ENCODE data around the gene IFNL2. TPM values are rescaled to one million over a fixed set of nuclear protein-coding genes. Genes with fewer than 3 reads are reported as not detected.

The IFNL2 gene
- total and polyA plus RNA-seq, 2 donors (not counting 1 experiment from before 2014, with no cell fraction given): not detected

DNA sequence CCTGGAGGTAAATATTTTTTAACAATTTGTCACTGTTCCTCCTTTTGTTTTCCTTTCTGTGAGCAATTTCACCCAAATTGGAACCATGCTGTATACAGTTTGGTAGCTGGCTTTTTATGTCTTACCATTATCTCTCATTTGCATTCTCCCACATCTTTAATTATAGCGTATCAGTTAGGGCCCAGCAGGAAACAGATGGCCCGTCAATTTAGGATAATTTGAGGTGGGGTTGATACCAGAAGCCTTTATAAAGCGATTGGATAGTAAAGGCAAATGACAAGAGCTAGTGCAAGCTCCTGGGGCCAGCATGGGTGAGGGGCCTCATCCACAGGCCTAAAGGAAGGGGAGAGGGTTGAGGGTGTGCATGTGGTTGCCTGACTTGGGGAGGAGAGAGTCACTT, 15.7 kb upstream of the IFNL2 start:
- no peaks in the 10 kb centered on the region for H3K4me1 Mint-ChIP-seq
- ChIA-PET CTCF (no interaction called here), POLR2A (no interaction called here)
- no peaks in the 10 kb centered on the region for H3K9me3 Mint-ChIP-seq (ENCODE audit: insufficient read depth)
- no peak overlapping the region for H3K27ac ChIP-seq (ENCODE audit: low read length in 2 of 2)
- no peak overlapping the region for H3K27ac Mint-ChIP-seq
- H2AFZ ChIP-seq (ENCODE audit: insufficient read depth, low read depth, low read length, poor library complexity, severe bottlenecking): peak overlapping the region; percentile 49
- H3K9me3 ChIP-seq (ENCODE audit: control extremely low read depth in 1 of 3, control insufficient read depth in 2 of 3, insufficient read depth in 1 of 3, low read length in 2 of 3): peaks cover 0 to 6% (median 0%) of the 10 kb centered on the region in 3 donors
- TF ChIP-seq EZH2 (IDR thresholded peaks at IDR 0.05; ENCODE audit: borderline replicate concordance, insufficient read depth, low read depth, low read length, poor library complexity, severe bottlenecking): no peak
- TF ChIP-seq, protein P1, sequence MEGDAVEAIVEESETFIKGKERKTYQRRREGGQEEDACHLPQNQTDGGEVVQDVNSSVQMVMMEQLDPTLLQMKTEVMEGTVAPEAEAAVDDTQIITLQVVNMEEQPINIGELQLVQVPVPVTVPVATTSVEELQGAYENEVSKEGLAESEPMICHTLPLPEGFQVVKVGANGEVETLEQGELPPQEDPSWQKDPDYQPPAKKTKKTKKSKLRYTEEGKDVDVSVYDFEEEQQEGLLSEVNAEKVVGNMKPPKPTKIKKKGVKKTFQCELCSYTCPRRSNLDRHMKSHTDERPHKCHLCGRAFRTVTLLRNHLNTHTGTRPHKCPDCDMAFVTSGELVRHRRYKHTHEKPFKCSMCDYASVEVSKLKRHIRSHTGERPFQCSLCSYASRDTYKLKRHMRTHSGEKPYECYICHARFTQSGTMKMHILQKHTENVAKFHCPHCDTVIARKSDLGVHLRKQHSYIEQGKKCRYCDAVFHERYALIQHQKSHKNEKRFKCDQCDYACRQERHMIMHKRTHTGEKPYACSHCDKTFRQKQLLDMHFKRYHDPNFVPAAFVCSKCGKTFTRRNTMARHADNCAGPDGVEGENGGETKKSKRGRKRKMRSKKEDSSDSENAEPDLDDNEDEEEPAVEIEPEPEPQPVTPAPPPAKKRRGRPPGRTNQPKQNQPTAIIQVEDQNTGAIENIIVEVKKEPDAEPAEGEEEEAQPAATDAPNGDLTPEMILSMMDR (IDR thresholded peaks at IDR 0.05): no peak
- no peak overlapping the region for H3K9ac ChIP-seq (ENCODE audit: low read length)
- H3K4me2 ChIP-seq (replicated peaks; ENCODE audit: low read depth, low read length, poor library complexity, severe bottlenecking): no peak overlapping the region
- peaks cover 12% of the 10 kb centered on the region for H3K27me3 Mint-ChIP-seq
- DNase-seq (no peak), ATAC-seq (ENCODE audit: low read depth) (no peak)
- 0% methylated on average over 2 of the region's 3 CpGs for WGBS (ENCODE audit: insufficient coverage)
- no peaks in the 10 kb centered on the region for H3K79me2 ChIP-seq (ENCODE audit: control insufficient read depth, insufficient read depth, low read length)
- no peak overlapping the region for H3K4me3 Mint-ChIP-seq
- no peaks in the 10 kb centered on the region for H3K36me3 ChIP-seq (replicated peaks in 1 of 2; ENCODE audit: control extremely low read depth in 1 of 2, control insufficient read depth in 1 of 2, extremely low read depth in 1 of 2, insufficient read depth in 2 of 2, low read length in 1 of 2)
- H4K20me1 ChIP-seq (ENCODE audit: control insufficient read depth, insufficient read depth, low read length, poor library complexity, severe bottlenecking): no peaks in the 10 kb centered on the region
- peaks cover 4 to 5% of the 10 kb centered on the region in 2 donors for H3K4me1 ChIP-seq (ENCODE audit: control insufficient read depth in 2 of 2, insufficient read depth in 2 of 2, low read length in 2 of 2)
- intact Hi-C loops (cut with micrococcal nuclease): no loop called here
- peaks cover 0 to 16% (median 4%) of the 10 kb centered on the region in 4 experiments for H3K27me3 ChIP-seq (replicated peaks in 1 of 4; ENCODE audit: control extremely low read depth in 1 of 4, control insufficient read depth in 3 of 4, insufficient read depth in 4 of 4, low read length in 3 of 4)
- no peak overlapping the region for H3K4me3 ChIP-seq (ENCODE audit: control extremely low read depth in 1 of 5, extremely low read depth in 1 of 5, insufficient read depth in 1 of 5, low read depth in 2 of 5, low read length in 4 of 5)

DNA sequence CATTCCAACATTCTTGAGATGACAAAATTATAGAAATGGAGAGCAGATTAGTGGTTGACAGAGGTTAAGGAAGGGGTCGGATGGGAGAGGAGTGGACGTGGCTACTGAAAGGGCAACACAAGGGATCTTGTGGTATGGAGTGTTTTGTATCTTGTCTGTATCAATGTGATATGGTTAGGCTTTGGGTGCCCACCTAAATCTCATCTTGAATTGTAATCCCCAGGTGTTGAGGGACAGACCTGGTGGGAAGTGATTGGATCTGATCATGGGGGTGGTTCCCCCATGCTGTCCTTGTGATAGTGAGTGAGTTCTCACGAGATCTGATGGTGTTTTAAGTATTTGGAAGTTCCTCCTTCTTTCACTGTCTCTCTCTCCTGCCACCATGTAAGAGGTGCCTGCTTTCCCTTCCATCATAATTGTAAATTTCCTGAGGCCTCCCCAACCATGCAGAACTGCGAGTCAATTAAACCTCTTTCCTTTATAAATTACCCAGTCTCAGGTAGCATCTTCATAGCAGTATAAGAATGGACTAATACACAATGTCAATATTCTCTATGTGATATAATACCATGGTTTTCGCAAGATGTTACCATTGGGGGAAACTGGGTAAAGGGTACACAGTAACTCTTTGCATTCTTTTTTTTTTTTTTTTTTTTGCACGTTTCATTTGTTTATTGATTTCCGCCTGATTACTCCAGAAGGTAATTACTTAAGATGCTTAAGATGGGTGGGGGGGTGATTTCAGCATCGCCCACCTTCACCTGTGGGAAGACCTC, 14.6 kb upstream of the IFNL2 start:
- Histone ChIP-seq H4K20me1 (ENCODE audit: control insufficient read depth, insufficient read depth, low read length, poor library complexity, severe bottlenecking) (no peaks in the 10 kb centered on the region), H3K4me2 (replicated peaks; ENCODE audit: low read depth, low read length, poor library complexity, severe bottlenecking) (no peak overlapping the region), H3K4me1 (ENCODE audit: control insufficient read depth in 2 of 2, insufficient read depth in 2 of 2, low read length in 2 of 2) (no peaks in the 10 kb centered on the region), H3K9me3 (ENCODE audit: control extremely low read depth in 1 of 3, control insufficient read depth in 2 of 3, insufficient read depth in 1 of 3, low read length in 2 of 3) (peaks cover 0 to 6% (median 0%) of the 10 kb centered on the region in 3 donors), H3K27ac (ENCODE audit: low read length in 2 of 2) (no peak overlapping the region), H3K27me3 (replicated peaks in 1 of 4; ENCODE audit: control extremely low read depth in 1 of 4, control insufficient read depth in 3 of 4, insufficient read depth in 4 of 4, low read length in 3 of 4) (peaks cover 0 to 8% (median under 1%) of the 10 kb centered on the region in 4 experiments), H3K9ac (ENCODE audit: low read length) (no peak overlapping the region), H3K36me3 (replicated peaks in 1 of 2; ENCODE audit: control extremely low read depth in 1 of 2, control insufficient read depth in 1 of 2, extremely low read depth in 1 of 2, insufficient read depth in 2 of 2, low read length in 1 of 2) (no peaks in the 10 kb centered on the region), H2AFZ (ENCODE audit: insufficient read depth, low read depth, low read length, poor library complexity, severe bottlenecking) (no peak overlapping the region), H3K4me3 (ENCODE audit: control extremely low read depth in 1 of 5, extremely low read depth in 1 of 5, insufficient read depth in 1 of 5, low read depth in 2 of 5, low read length in 4 of 5) (no peak overlapping the region), H3K79me2 (ENCODE audit: control insufficient read depth, insufficient read depth, low read length) (no peaks in the 10 kb centered on the region)
- no peak for TF ChIP-seq EZH2 (IDR thresholded peaks at IDR 0.05; ENCODE audit: borderline replicate concordance, insufficient read depth, low read depth, low read length, poor library complexity, severe bottlenecking)
- TF ChIP-seq, protein P1 (IDR thresholded peaks at IDR 0.05): no peak
- no peak for ATAC-seq (ENCODE audit: low read depth)
- no peaks in the 10 kb centered on the region for H3K4me1 Mint-ChIP-seq
- peaks cover 13% of the 10 kb centered on the region for H3K27me3 Mint-ChIP-seq
- ChIA-PET POLR2A (no interaction called here), CTCF (no interaction called here)
- 86% methylated on average over 3 of the region's 8 CpGs for WGBS (ENCODE audit: insufficient coverage)
- no peaks in the 10 kb centered on the region for H3K9me3 Mint-ChIP-seq (ENCODE audit: insufficient read depth)
- DNase-seq: no peak
- intact Hi-C loops (cut with micrococcal nuclease): no loop called here
- H3K27ac Mint-ChIP-seq: no peak overlapping the region
- H3K4me3 Mint-ChIP-seq: no peak overlapping the region

Data from B cell (primary cell).